GM21390 (cell line): Measurements from ENCODE around the gene DHCR24.

ENCODE experiments used
- ATAC-seq: cut with Tn5 transposase; IDR thresholded peaks from one replicate; pipeline ENCODE4 v1.9.1; 2021; ENCODE audit not compliant: unreplicated experiment

DHCR24 gene

DNA sequence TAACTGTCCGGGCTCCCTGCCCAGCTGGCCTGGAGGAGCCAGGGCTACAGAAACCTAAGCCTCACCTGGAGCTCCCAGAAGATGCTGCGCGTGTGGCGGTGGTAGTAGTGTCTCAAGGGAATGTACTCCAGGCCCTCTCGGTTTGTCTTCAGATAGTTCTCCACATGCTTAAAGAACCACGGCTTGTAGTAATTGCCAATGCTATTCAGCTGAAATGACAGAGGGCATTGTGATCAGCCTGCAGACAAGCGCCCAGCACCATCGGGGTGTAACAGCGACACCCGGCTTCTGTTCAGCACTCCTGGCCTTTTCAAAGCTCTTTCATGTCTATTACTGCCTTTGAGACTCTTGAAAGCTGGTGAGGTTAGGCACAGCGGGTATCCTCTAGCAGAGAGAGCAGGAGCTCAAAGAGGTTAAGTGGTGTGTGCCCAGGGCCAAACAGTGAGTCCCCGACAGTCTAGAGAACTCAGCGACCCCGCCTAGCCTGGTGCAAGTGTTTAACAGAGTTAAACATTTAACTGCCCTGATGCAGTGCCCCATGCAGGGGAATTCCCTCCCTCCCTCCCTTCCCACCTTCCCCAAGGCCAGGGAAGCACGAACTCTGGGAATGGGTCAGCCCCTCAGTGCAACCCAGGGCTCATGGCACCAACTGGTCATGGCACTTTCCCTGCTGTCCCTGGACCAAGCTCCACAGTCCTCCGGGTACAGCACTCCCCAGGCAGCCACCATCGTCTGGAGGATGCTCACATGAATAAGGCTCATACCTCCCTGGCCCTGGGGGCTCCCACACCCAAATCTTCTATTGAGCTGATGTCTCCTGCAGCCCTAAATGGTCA is 21.5 kb downstream of the DHCR24 start:
- no peak for ATAC-seq

- ATAC-seq = no peak
These were observed 22.4 kb downstream of the DHCR24 start for GRCh38 chr1:54864460-54865208.

DNA sequence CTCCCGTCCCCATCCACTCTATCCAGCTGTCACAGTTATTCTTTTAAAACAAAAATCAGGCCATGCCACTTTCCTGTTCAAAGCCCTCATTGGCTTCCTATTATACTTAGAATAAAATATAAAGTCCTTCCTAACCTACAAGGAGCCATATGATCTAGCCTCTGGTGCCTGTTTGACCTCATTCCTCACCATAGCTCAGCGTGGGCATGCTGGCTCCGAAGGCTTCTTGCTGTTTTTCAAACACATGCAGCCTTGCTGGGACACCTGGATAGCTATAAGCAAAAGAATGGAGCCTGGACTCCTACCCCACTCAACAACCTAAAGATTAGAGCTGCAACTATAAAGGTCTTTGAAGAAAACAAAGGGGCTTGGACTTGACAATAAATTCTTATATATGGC is 23.7 kb downstream of the DHCR24 start:
- ATAC-seq = no peak

DNA sequence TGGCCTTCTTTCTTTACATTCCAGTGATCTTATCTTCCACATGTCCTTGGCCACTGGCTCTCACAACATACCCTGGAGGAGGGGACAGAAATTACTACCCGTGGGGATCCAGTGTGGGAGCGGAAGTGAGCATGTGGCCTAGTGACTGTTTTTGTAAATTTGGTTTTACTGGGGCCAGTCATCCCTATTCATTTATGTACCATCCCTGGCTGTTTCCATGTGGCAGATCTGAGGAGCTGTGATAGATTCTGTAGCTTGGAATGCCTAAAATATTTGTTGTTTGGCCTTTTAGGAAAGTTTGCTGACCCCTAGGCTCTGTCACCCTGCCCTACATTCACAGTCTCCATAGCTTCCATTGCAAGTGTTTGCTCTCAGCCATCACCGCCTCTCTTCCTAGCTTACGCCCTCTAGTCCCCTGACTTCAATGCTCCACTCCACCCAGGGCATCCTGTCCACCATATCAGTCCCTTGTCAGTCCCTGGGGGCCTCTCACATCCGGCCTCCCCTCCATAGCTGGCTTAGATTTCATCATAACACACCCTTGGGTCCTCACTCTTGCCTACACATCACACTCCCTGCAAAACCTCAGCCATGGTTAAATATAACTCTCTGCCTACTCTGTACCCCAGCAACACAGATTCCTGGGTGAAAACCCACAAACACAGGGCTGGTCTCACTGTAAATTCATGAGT is 25.8 kb downstream of the DHCR24 start:
- no peak for ATAC-seq

DNA sequence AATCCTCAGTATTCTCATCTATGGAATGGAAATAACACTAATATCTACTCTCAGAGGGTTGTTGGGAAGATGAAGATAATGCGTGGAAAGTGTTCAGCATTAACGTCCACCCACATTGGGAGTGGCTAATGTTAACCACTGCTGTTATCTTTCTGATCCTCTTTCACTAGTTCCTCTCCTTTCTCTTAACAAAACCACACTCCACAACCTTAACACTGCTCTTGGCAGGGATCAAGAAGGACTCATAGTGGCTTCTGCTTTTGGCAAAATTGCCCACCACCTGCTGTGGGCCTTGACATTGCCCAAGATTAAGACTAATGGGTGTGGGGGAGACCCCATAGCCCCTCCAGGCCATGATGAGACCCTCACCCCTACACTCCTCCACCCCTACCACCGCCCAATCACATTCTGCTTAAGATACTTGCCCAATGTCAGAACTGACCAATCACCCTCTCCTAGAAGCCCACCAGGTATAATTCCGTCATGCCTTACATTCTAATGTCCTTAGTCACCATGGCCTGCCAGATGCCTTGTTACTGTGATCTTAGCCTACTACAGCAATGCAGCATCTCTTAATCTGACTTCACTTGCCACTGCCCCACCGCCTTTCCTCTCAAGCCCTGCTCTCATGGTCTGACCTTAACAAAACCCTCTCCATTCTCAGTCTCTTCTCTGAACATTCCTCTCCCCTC is 27.1 kb downstream of the DHCR24 start:
- no peak for ATAC-seq

GRCh38 chr1:54857746-54858561 is 29.0 kb downstream of the DHCR24 start:
- ATAC-seq = no peak

GRCh38 chr1:54857141-54857540 is 29.9 kb downstream of the DHCR24 start:
- no peak for ATAC-seq

GRCh38 chr1:54854381-54855020 is 32.5 kb downstream of the DHCR24 start:
- ATAC-seq = no peak

DNA sequence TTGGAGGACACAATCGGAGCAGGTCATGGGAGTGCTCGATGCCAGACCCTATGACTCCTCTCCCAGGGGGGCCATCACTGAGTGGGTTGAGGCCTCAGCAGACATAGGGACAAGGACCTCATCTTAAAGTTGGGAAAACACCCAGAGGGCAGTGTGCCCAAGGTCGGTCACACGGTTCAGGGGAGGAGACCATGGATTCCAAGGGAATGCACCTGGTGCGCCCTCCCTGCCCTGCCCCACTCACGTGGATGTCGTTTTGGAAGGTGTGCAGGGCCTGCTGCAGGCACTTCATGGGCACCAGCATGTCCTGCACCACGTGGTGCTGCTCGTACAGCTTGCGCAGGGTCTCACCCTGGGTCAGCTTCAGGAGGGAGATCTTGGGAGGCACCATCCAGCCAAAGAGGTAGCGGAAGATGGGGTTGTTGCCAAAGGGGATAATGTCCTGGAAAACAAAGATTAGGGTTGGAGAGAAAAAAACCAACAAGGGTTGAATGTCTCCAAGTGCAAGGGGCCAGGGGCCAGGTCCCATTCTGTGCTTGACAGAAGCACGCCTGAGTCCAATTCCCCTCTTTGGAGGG is 33.1 kb downstream of the DHCR24 start:
- ATAC-seq = no peak

DNA sequence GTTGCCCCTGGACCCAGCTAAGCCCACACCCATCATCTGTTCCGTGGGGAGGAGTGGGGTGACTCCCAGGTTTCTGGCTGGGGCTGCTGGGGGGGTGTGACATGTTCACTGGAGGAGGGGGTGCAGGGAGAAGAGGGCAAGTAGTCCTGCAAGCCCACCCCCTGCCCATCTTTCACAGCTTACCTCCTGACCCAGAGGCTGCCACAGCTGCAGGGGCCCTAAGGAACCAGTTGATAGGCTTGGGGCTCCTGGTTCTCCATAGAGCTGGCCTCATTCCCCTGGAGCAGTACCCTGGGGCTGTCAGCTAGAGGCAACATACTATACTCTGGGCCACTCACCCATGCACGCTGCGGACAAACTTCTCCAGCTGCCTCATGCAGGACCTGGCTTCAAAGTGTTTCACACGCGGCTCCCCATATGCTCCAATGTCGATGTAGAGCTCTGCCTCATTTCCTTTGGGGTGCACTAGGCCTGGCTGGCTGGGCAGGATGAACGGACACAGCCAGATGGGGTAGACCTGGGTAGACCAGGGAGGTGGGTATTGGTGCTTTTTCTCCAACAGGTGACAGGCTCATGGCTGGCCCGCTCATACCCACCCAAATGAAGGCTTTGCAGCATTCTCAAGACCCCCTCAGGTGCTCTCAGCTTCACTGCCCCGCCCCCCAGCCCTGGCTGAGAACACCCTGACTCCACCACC is 33.8 kb downstream of the DHCR24 start:
- ATAC-seq = no peak

DNA sequence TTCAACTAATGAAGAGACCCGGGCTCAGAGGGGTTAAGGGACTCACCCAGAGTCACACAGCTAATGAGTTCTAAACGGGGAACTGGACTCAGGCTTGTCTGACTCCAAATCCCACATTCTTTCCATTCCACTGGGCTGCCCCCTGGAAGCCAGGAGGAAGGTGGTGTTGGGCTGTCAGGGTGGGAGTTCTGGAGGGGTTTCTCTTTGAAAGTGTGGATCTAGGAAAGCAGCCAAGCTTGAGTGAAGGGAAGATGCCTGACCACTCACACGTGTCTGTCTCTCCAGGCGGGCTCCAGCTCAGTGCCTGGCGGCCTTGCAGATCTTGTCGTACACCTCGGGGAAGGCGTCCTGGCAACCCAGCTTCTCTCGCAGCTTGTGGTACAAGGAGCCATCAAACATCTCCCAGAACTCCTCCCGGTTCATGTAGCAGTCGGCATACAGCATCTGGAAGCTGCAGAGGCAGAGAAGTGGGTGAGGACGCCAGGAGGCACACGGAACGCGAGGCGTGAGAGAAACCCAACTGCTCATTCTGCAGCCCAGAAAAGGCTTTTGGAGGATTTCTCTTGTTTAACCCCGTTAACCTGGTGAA is 35.0 kb downstream of the DHCR24 start:
- ATAC-seq = no peak

GRCh38 chr1:54851406-54851805 is 35.6 kb downstream of the DHCR24 start:
- no peak for ATAC-seq

GRCh38 chr1:54850737-54851136 is 36.3 kb downstream of the DHCR24 start:
- ATAC-seq = no peak

- no peak for ATAC-seq
These were observed 36.8 kb downstream of the DHCR24 start for GRCh38 chr1:54850069-54850730.

GRCh38 chr1:54849219-54850068 is 37.6 kb downstream of the DHCR24 start:
- ATAC-seq = no peak

GRCh38 chr1:54848134-54848948 is 38.7 kb downstream of the DHCR24 start:
- no peak for ATAC-seq
